ENCODE results near the gene SNAI3. TPM values are rescaled to one million over a fixed set of nuclear protein-coding genes. Genes with fewer than 3 reads are reported as not detected.

The SNAI3 gene
- total and polyA plus RNA-seq, 10 donors: 4.8 to 7.8 (median 6.4) TPM

DNA sequence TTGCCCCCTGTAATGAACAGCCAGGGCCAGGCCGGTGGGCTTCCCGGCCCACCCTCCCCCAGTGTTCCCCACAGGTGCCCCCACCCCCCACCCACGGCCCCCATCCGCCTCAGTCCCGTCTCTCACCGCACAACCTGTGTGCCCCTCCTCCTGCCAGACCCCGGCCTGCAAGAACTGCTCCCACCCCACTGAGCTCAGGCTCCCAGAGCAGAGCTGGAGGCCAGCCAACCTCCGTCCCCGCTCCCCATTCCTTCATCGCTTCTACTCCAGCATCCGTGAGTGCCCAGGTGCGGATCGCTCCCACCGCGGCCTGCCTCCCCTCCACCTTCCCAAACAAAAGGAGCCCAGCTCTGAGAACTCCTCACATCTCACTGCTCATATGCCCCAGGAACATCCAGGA is 27.6 kb downstream of the SNAI3 start:
- intact Hi-C loops (cut with DNase I; ENCODE audit: low total_unique reads): loop anchor here (10.0 kb wide), 1 partner anchor 46 kb away; the partner anchor contains the start of genes CTU2 and RNF166
- no peaks in the 10 kb centered on the region for H3K27me3 ChIP-seq (replicated peaks in 1 of 7)
- peaks cover 6 to 32% (median 16%) of the 10 kb centered on the region in 6 donors for H3K4me1 ChIP-seq
- DNase-seq: no peak
- peaks cover 0 to 55% (median 30%) of the 10 kb centered on the region in 6 donors for H3K36me3 ChIP-seq
- no peak overlapping the region for H3K27ac ChIP-seq
- TF ChIP-seq, protein P1, sequence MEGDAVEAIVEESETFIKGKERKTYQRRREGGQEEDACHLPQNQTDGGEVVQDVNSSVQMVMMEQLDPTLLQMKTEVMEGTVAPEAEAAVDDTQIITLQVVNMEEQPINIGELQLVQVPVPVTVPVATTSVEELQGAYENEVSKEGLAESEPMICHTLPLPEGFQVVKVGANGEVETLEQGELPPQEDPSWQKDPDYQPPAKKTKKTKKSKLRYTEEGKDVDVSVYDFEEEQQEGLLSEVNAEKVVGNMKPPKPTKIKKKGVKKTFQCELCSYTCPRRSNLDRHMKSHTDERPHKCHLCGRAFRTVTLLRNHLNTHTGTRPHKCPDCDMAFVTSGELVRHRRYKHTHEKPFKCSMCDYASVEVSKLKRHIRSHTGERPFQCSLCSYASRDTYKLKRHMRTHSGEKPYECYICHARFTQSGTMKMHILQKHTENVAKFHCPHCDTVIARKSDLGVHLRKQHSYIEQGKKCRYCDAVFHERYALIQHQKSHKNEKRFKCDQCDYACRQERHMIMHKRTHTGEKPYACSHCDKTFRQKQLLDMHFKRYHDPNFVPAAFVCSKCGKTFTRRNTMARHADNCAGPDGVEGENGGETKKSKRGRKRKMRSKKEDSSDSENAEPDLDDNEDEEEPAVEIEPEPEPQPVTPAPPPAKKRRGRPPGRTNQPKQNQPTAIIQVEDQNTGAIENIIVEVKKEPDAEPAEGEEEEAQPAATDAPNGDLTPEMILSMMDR (IDR thresholded peaks at IDR 0.05 in 8 of 11, conservative IDR thresholded peaks at IDR 0.05 in 3 of 11): no peak
- no peak for TF ChIP-seq POLR2AphosphoS5 (IDR thresholded peaks at IDR 0.05)
- no peak for TF ChIP-seq POLR2A (IDR thresholded peaks at IDR 0.05)
- H3K9me3 ChIP-seq: no peaks in the 10 kb centered on the region
- no peak overlapping the region for H3K4me3 ChIP-seq
- WGBS, 5 donors: 90 to 98% (median 92%) methylated on average over 15 of the region's 15 CpGs

DNA sequence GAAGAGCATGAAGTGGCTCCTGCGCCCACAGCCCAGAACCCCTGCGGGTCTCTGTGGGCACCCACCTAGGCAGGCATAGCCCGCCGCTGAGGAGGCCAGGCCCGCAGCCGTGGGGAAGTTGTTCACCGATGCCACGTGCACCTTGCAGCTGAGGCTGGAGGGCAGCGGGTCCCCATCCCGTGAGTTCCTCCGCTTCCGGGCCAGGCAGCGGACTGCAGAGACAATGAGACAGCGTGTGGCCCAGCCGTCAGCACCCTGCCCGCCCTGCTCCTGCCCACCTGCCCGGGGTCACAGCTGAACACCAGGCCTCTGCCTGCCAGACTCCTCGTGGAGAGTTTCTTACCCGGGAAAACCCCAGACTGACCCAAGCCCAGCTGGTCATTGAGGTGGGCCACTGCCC is 28.9 kb downstream of the SNAI3 start:
- TF ChIP-seq POLR2A (IDR thresholded peaks at IDR 0.05) (no peak), POLR2AphosphoS5 (IDR thresholded peaks at IDR 0.05) (peak in 1 of 3 donors; percentile 30)
- TF ChIP-seq, protein P1 (IDR thresholded peaks at IDR 0.05 in 8 of 11, conservative IDR thresholded peaks at IDR 0.05 in 3 of 11): no peak
- peaks cover 6 to 37% (median 17%) of the 10 kb centered on the region in 6 donors for H3K4me1 ChIP-seq
- H3K4me3 ChIP-seq: no peak overlapping the region
- 91 to 93% (median 92%) methylated on average over 14 to 19 of the region's 19 CpGs for WGBS, 5 donors
- no peak overlapping the region for H3K27ac ChIP-seq
- no peak for DNase-seq
- intact Hi-C loops (cut with DNase I; ENCODE audit: low total_unique reads): loop anchor here (10.0 kb wide), 1 partner anchor 47 kb away; the partner anchor contains the start of genes CTU2 and RNF166
- no peaks in the 10 kb centered on the region for H3K9me3 ChIP-seq
- no peaks in the 10 kb centered on the region for H3K27me3 ChIP-seq (replicated peaks in 1 of 7)
- peaks cover 0 to 67% (median 30%) of the 10 kb centered on the region in 6 donors for H3K36me3 ChIP-seq

DNA sequence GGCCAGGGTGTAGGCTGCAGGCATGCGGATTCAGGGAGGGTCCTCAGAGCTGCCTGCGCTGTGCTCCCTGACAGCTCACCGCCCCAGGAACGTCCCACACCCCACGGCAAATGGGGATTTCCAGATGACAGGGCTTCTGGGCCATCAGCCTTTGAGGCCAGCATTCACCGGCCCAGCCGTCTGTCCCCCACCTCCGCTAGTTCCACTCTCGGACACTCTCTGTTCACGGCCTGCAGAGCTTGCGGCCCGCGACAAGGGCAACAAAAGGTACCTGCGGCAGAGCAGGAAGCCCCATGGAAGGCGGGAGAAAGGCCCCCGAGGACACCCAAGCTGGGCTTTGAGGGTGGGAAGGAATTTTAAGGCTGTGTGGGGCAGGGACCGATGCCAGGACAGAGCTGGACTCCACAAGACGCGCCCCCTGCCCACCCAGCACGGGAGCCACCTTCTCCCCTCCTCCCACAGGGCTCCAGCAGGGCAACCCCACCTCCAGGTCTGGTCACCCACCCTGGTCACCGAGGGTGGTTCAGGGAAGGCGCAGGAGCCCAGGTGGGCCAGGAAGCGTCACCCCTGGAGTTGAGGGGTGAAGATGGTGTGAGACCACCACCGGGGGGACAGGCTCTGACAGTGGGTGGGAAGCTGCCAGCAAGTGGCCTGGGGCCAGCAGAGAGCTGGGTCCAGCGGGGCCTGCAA is 29.9 kb downstream of the SNAI3 start:
- 78 to 92% (median 89%) methylated on average over 20 to 25 of the region's 25 CpGs for WGBS, 5 donors
- DNase-seq: no peak
- intact Hi-C loops (cut with DNase I; ENCODE audit: low total_unique reads): loop anchor here (10.0 kb wide), 1 partner anchor 48 kb away; the partner anchor contains the start of genes CTU2 and RNF166

More for the DNA sequence above, 29.9 kb downstream of the SNAI3 start:
- TF ChIP-seq, protein P1 (IDR thresholded peaks at IDR 0.05 in 8 of 11, conservative IDR thresholded peaks at IDR 0.05 in 3 of 11): no peak
- TF ChIP-seq POLR2AphosphoS5 (IDR thresholded peaks at IDR 0.05) (no peak), POLR2A (IDR thresholded peaks at IDR 0.05) (no peak)
- H3K4me3 ChIP-seq: no peak overlapping the region
- no peak overlapping the region for H3K27ac ChIP-seq
- no peaks in the 10 kb centered on the region for H3K9me3 ChIP-seq
- peaks cover 7 to 37% (median 18%) of the 10 kb centered on the region in 6 donors for H3K4me1 ChIP-seq
- no peaks in the 10 kb centered on the region for H3K27me3 ChIP-seq (replicated peaks in 1 of 7)
- peaks cover 0 to 68% (median 30%) of the 10 kb centered on the region in 6 donors for H3K36me3 ChIP-seq

All from spleen (tissue), 11 donors.